Right cardiac atrium (tissue), 5 donors: ENCODE measurements around the gene PTGER3. TPM values are rescaled to one million over a fixed set of nuclear protein-coding genes. Genes with fewer than 3 reads are reported as not detected.
"Not testable (repeated sequence)": the region's sequence is repeated elsewhere in the genome, so short reads cannot be mapped to it uniquely, and the experiment has no call there.

Experiments
- ATAC-seq, 2 donors: fragments of 200-7000 bp; cut with Tn5 transposase; one replicate each; pipeline versions ENCODE4 v1.8.0 to v1.9.1; 2020; ENCODE audit warnings: moderate library complexity in 2 of 2, mild to moderate bottlenecking in 1 of 2
- DNase-seq, 3 donors: peaks; one replicate each; pipeline ENCODE4 v3.0.0-alpha.2; 2020
- H3K27ac ChIP-seq: one replicate; pipeline ENCODE4 v1.5.1; 2013; ENCODE audit warnings: mild to moderate bottlenecking, low read length, control low read depth, moderate library complexity
- H3K27me3 ChIP-seq: one replicate; pipeline ENCODE4 v1.6.1; 2013; ENCODE audit not compliant: control insufficient read depth, insufficient read depth
- H3K4me1 ChIP-seq: one replicate; pipeline ENCODE4 v1.6.1; 2013; ENCODE audit warnings: low read length; ENCODE audit not compliant: control insufficient read depth, insufficient read depth
- H3K4me3 ChIP-seq: one replicate; pipeline ENCODE4 v1.5.1; 2013; ENCODE audit warnings: low read length, control low read depth
- H3K9me3 ChIP-seq: one replicate; pipeline ENCODE4 v1.6.1; 2013; ENCODE audit warnings: low read length; ENCODE audit not compliant: control insufficient read depth
- whole genome bisulfite sequencing: extraction: QIAGEN DNeasy Blood & Tissue Kit; methylation state at CpG from one replicate; pipeline ENCODE4 v1.1.7; 2013; 5-methylcytosine and 5-hydroxymethylcytosine counted together
- intact Hi-C, 4 donors: fragments of 100-400 bp; cut with DNase I; formaldehyde crosslinking; loops; one replicate each; pipeline versions ENCODE4 v1.11.0 to v1.14.0; 2022 to 2023
- microRNA-seq, 2 donors: library from miRNA; unstranded; fragments of <30 nt; microRNA quantifications; one replicate each; pipeline ENCODE4 v1.2.0, GENCODE V29; 2020 to 2021
- polyA plus RNA-seq: library from polyadenylated mRNA; stranded (reverse); fragments of 200-250 nt; gene quantifications from one replicate; pipeline ENCODE4 v1.2.3, GENCODE V29; 2013
- total RNA-seq, 4 donors: library from RNA; stranded (reverse); fragmentation: NEBNext Ultra II Directional; extraction: Animal tissue kit (Norgen Biotek cat#: 25700); gene quantifications; one replicate each; pipeline ENCODE4 v1.2.1, GENCODE V29; 2021
- donor health status: healthy with polysubstance abuse.
- donor health status: DM: no; HTN: yes; CAD: no.
- donor health status: DM: no; HTN: no; CAD: no.
- donor health status: DM: no; HTN: yes; CAD: no; lungs with severe emphysema.
- donor health status: DM: yes; HTN: yes; CAD: no.

Gene PTGER3
- total and polyA plus RNA-seq, 5 donors: 0.45 to 3.8 (median 1.3) TPM

- ATAC-seq (no peak), DNase-seq (no peak)
- Histone ChIP-seq H3K4me3 (no peak overlapping the region), H3K27me3 (no peaks in the 10 kb centered on the region), H3K4me1 (no peaks in the 10 kb centered on the region), H3K9me3 (no peaks in the 10 kb centered on the region), H3K27ac (no peak overlapping the region)
- intact Hi-C loops: no loop called here
- 85% methylated on average over 2 of the region's 2 CpGs for WGBS
These were observed 99.8 kb downstream of the PTGER3 start for GRCh38 chr1:70947835-70948234.

- H3K27me3 ChIP-seq: no peaks in the 10 kb centered on the region
- H3K4me3 ChIP-seq: no peak overlapping the region
- intact Hi-C loops: no loop called here
- DNase-seq (no peak), ATAC-seq (no peak)
- H3K4me1 ChIP-seq: no peaks in the 10 kb centered on the region
- H3K9me3 ChIP-seq: no peaks in the 10 kb centered on the region
- no peak overlapping the region for H3K27ac ChIP-seq
- 93% methylated on average over 2 of the region's 2 CpGs for WGBS
These were observed 101.9 kb downstream of the PTGER3 start for GRCh38 chr1:70945676-70946075.

DNA sequence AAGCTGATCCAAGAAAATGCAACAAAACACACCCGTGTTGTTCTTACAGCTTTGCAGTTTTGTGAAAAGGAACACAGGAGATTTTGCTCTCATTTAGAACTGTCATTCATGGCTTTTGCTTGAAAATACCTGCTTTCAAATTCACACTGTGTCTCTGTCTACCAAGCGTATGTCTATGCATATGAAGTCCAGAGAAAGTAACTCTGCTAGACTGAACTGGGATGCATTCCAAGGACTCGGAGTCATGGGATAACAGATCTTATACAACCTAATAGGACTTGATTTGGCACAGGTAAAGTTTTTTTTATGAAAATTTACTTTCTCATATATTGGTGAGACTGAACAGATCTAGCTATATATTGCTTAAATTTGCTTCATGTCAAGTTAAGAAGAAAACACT, 102.4 kb downstream of the PTGER3 start:
- intact Hi-C loops: no loop called here
- DNase-seq (no peak), ATAC-seq (no peak)
- Histone ChIP-seq H3K4me3 (no peak overlapping the region), H3K27ac (no peak overlapping the region), H3K4me1 (no peaks in the 10 kb centered on the region), H3K9me3 (no peaks in the 10 kb centered on the region), H3K27me3 (no peaks in the 10 kb centered on the region)
- 65% methylated on average over 3 of the region's 3 CpGs for WGBS

DNA sequence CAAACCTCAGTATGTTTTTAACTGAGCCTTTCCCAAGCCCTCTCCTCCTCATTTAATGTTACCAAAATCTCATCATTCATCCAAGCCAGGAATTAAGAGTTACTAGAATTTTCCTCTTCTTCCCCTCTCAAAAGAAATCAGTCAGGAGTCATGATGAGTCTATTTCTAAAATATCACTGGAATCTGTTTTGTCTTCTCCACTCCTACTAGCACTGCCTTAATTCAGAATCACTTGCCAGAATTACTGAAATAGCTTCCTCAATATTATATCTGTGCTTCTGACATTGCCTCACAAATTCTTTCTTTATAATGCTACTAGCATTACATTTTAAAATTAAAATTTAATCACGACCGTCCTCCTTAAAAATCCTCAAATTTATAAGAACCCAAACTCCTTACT, 106.1 kb downstream of the PTGER3 start:
- WGBS: 72% methylated on average over 2 of the region's 2 CpGs
- Histone ChIP-seq H3K27ac (no peak overlapping the region), H3K4me3 (no peak overlapping the region), H3K4me1 (no peaks in the 10 kb centered on the region), H3K27me3 (no peaks in the 10 kb centered on the region), H3K9me3 (no peaks in the 10 kb centered on the region)
- no peak for ATAC-seq
- DNase-seq: no peak
- intact Hi-C loops: no loop called here

DNA sequence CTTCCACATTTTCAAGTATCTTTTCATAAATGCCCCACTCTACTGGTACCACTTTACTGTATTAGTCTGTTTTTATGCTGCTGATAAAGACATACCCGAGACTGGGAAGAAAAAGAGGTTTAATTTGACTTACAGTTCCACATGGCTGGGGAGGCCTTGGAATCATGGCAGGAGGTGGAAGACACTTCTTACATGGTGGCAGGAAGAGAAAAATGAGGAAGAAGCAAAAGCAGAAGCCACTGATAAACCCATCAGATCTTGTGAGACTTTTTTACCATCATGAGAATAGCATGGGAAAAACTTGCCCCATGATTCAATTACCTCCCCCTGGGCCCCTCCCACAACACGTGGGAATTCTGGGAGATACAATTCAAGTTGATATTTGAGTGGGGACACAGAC, 107.2 kb downstream of the PTGER3 start:
- H3K27ac ChIP-seq, DNase-seq, H3K4me3 ChIP-seq, ATAC-seq, H3K9me3 ChIP-seq, H3K4me1 ChIP-seq, H3K27me3 ChIP-seq, intact Hi-C loops: not testable (repeated sequence)
- 61% methylated on average over 2 of the region's 2 CpGs for WGBS

DNA sequence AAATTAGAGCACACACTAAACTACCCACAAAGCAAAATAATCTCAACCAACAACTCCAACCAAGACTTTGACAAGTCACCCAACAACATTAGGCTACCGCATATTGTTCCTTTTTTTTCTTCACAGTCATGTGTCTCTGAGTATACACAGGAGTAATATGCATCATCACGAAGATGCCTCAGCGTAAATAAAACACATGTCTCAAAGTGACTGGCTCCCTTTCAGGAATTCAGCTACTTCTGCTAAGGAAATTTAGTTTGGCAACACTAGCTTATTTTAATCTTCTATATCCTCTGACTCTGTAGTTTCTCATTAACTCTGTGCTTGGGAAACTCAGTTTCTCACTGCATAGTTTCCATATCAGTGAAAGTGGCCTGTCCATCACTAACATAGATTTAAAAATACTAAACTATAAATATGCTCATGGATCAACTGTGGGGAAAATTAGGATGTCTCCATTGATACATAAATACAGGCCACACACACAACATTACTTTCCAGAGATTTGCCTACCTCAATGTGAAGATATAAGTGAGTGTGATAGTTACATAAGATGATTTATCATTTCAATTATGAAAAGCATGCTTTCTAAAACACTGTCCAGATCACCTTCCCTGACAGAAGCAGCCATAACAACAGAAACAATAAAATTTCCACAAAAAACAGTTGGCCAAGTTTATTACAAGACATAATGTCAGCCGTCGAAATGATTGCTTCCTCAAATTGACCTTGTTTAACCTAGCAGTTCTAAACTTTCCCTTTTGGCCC, 113.2 kb downstream of the PTGER3 start:
- H3K27ac ChIP-seq: no peak overlapping the region
- intact Hi-C loops: no loop called here
- H3K4me1 ChIP-seq: no peaks in the 10 kb centered on the region
- WGBS: 42% methylated on average over 5 of the region's 5 CpGs
- no peak for DNase-seq
- H3K9me3 ChIP-seq: no peaks in the 10 kb centered on the region
- ATAC-seq: no peak
- H3K27me3 ChIP-seq: no peaks in the 10 kb centered on the region
- no peak overlapping the region for H3K4me3 ChIP-seq

- Histone ChIP-seq H3K4me1 (no peaks in the 10 kb centered on the region), H3K9me3 (no peaks in the 10 kb centered on the region), H3K4me3 (no peak overlapping the region), H3K27me3 (no peaks in the 10 kb centered on the region), H3K27ac (no peak overlapping the region)
- DNase-seq (no peak), ATAC-seq (no peak)
- 55% methylated on average over 1 of the region's 1 CpG for WGBS
- intact Hi-C loops: no loop called here
These were observed 117.6 kb downstream of the PTGER3 start for GRCh38 chr1:70930062-70930461.

GRCh38 chr1:70922196-70922595, 125.4 kb downstream of the PTGER3 start:
- Histone ChIP-seq H3K4me3 (no peak overlapping the region), H3K4me1 (no peaks in the 10 kb centered on the region), H3K9me3 (no peaks in the 10 kb centered on the region), H3K27me3 (no peaks in the 10 kb centered on the region), H3K27ac (no peak overlapping the region)
- 52% methylated on average over 2 of the region's 2 CpGs for WGBS
- ATAC-seq (no peak), DNase-seq (no peak)
- intact Hi-C loops: no loop called here

Small RNA genes within 50 kb of the gene (microRNA-seq; reads per million reads assigned to microRNA genes)
- gene MIR186: 325 to 564 reads per million in 2 donors

Other genes with a start within 250 kb of the PTGER3 start
- gene ZRANB2, start 33.2 kb upstream of the PTGER3 start, total RNA-seq: 10 to 100 TPM; 58.2 to 67.1 (median 59.9) TPM
- 45.9 TPM for gene ZRANB2, start 33.2 kb upstream of the PTGER3 start, polyA plus RNA-seq